H1 (cell line): ENCODE measurements around the gene HSF4. TPM values are rescaled to one million over a fixed set of nuclear protein-coding genes. Genes with fewer than 3 reads are reported as not detected.

Experiments used
- CTCF ChIA-PET: fragments of 300-600 bp; sonication (Branson Sonifier 250); formaldehyde crosslinking; loops from one replicate; lab custom pipeline; 2021; ENCODE audit not compliant: partially characterized antibody; lab: Charles Lee
- POLR2A ChIA-PET: fragments of 300-600 bp; sonication (Branson Sonifier 250); formaldehyde crosslinking; loops from one replicate; lab custom pipeline; 2021; ENCODE audit warnings: inconsistent platforms; ENCODE audit not compliant: partially characterized antibody; lab: Charles Lee
- DNase-seq, 2 experiments: peaks; one replicate each; pipeline versions ENCODE4 v3.0.0 to v3.0.0-alpha.2; 2010 to 2022; ENCODE audit warnings: low spot score in 2 of 2, low read depth in 1 of 2, mixed read lengths in 1 of 2
- FAIRE-seq: peaks from 2 replicates; lab custom pipeline; 2011; peaks lifted over from hg19 to GRCh38; lab: Jason Lieb, UNC
- H2AFZ ChIP-seq: 2 replicates; pipeline ENCODE4 v1.8.1; 2012; ENCODE audit warnings: low read length, inconsistent platforms
- H2AK5ac ChIP-seq: 2 replicates; pipeline ENCODE4 v1.6.1; 2013; ENCODE audit warnings: low read depth, low read length
- H2BK120ac ChIP-seq: replicated peaks from 2 replicates; pipeline ENCODE3; 2013; ENCODE audit warnings: low read depth, low read length, inconsistent platforms
- H2BK12ac ChIP-seq: 2 replicates; pipeline ENCODE4 v1.6.1; 2013; ENCODE audit warnings: low read depth, low read length
- H2BK15ac ChIP-seq: 2 replicates; pipeline ENCODE4 v1.6.1; 2013; ENCODE audit warnings: low read length
- H2BK20ac ChIP-seq: 2 replicates; pipeline ENCODE4 v1.6.1; 2013; ENCODE audit warnings: low read length
- H2BK5ac ChIP-seq: 2 replicates; pipeline ENCODE4 v1.6.1; 2013; ENCODE audit warnings: low read depth, low read length
- H3K14ac ChIP-seq: 2 replicates; pipeline ENCODE4 v1.6.1; 2013; ENCODE audit warnings: inconsistent platforms; ENCODE audit not compliant: insufficient read length
- H3K18ac ChIP-seq: 2 replicates; pipeline ENCODE4 v1.6.1; 2013; ENCODE audit warnings: low read length; ENCODE audit errors: extremely low read depth
- H3K23ac ChIP-seq: 2 replicates; pipeline ENCODE4 v1.6.1; 2013; ENCODE audit warnings: inconsistent platforms; ENCODE audit not compliant: insufficient read length
- H3K23me2 ChIP-seq: 2 replicates; pipeline ENCODE4 v1.6.1; 2013; ENCODE audit warnings: low read depth, low read length
- H3K27ac ChIP-seq: 2 replicates; pipeline ENCODE4 v1.6.1; 2011; ENCODE audit warnings: low read depth, low read length, inconsistent platforms
- H3K27me3 ChIP-seq, 4 experiments: replicated peaks in 1 of 4; 1 replicate in 1 of 4; 2 replicates in 3 of 4; pipeline versions ENCODE4 v1.6.1 to v1.8.1; 2011 to 2013; ENCODE audit warnings: low read length in 3 of 4, mild to moderate bottlenecking in 3 of 4, inconsistent platforms in 2 of 4, mixed read lengths in 2 of 4, moderate library complexity in 1 of 4; ENCODE audit not compliant: control insufficient read depth in 3 of 4, insufficient read depth in 3 of 4; ENCODE audit errors: extremely low read depth in 1 of 4
- H3K36me3 ChIP-seq, 4 experiments: 2 replicates each; pipeline versions ENCODE4 v1.6.1 to v1.8.1; 2011 to 2013; ENCODE audit warnings: mild to moderate bottlenecking in 4 of 4, low read length in 3 of 4, moderate library complexity in 2 of 4, control low read depth in 1 of 4, inconsistent platforms in 1 of 4; ENCODE audit not compliant: insufficient read depth in 4 of 4, control insufficient read depth in 2 of 4
- H3K4ac ChIP-seq: replicated peaks from 2 replicates; pipeline ENCODE3; 2013; ENCODE audit warnings: low read length, low read depth, mixed read lengths, inconsistent platforms; ENCODE audit not compliant: insufficient read length
- H3K4me1 ChIP-seq, 4 experiments: replicated peaks in 1 of 4; 1 replicate in 1 of 4; 2 replicates in 3 of 4; pipeline versions ENCODE4 v1.6.1 to v1.8.1; 2011 to 2013; ENCODE audit warnings: low read length in 3 of 4, inconsistent platforms in 2 of 4, mixed read lengths in 1 of 4; ENCODE audit not compliant: insufficient read depth in 4 of 4, control insufficient read depth in 3 of 4
- H3K4me2 ChIP-seq, 2 experiments: 2 replicates each; pipeline versions ENCODE4 v1.6.1 to v1.8.1; 2011 to 2013; ENCODE audit warnings: low read depth in 2 of 2, low read length in 2 of 2, control low read depth in 1 of 2, inconsistent platforms in 1 of 2, mild to moderate bottlenecking in 1 of 2; ENCODE audit not compliant: insufficient read depth in 1 of 2
- H3K4me3 ChIP-seq, 4 experiments: fragments of 200-600, 300-600 bp in 1 of 4; sonication (generic), shearing (Covaris generic), sonication (Bioruptor Twin) in 1 of 4; 2 replicates each; pipeline versions ENCODE4 v1.5.1 to v1.8.1; 2011 to 2016; ENCODE audit warnings: low read length in 4 of 4, low read depth in 3 of 4, control low read depth in 2 of 4, inconsistent platforms in 2 of 4, mild to moderate bottlenecking in 2 of 4, mixed read lengths in 1 of 4, moderate library complexity in 1 of 4; ENCODE audit not compliant: insufficient read depth in 2 of 4; ENCODE audit errors: extremely low read depth in 1 of 4
- H3K56ac ChIP-seq: replicated peaks from 2 replicates; pipeline ENCODE3; 2013; ENCODE audit warnings: low read depth, mild to moderate bottlenecking, mixed read lengths, low read length, inconsistent platforms; ENCODE audit not compliant: insufficient read length
- H3K79me1 ChIP-seq: 2 replicates; pipeline ENCODE4 v1.6.1; 2013; ENCODE audit warnings: low read depth, low read length, control low read depth
- H3K79me2 ChIP-seq, 2 experiments: 2 replicates each; pipeline versions ENCODE4 v1.6.1 to v1.8.1; 2012 to 2013; ENCODE audit warnings: low read length in 2 of 2, mild to moderate bottlenecking in 2 of 2, inconsistent platforms in 1 of 2; ENCODE audit not compliant: insufficient read depth in 2 of 2, control insufficient read depth in 1 of 2
- H3K9ac ChIP-seq, 4 experiments: replicated peaks in 1 of 4; 1 replicate in 1 of 4; 2 replicates in 3 of 4; pipeline versions ENCODE4 v1.6.1 to v1.8.1; 2011 to 2013; ENCODE audit warnings: low read depth in 3 of 4, low read length in 3 of 4, control low read depth in 2 of 4, mild to moderate bottlenecking in 2 of 4, moderate library complexity in 2 of 4, inconsistent platforms in 1 of 4; ENCODE audit errors: extremely low read depth in 1 of 4
- H3K9me3 ChIP-seq, 2 experiments: 2 replicates each; pipeline versions ENCODE4 v1.6.1 to v1.8.1; 2012 to 2013; ENCODE audit warnings: mild to moderate bottlenecking in 2 of 2, moderate library complexity in 2 of 2, control low read depth in 1 of 2, inconsistent platforms in 1 of 2, low read depth in 1 of 2, low read length in 1 of 2, mixed read lengths in 1 of 2; ENCODE audit not compliant: insufficient read depth in 2 of 2
- H4K20me1 ChIP-seq, 2 experiments: replicated peaks in 1 of 2; 2 replicates each; pipeline versions ENCODE3 to v1.8.1; 2011 to 2013; ENCODE audit warnings: inconsistent platforms in 2 of 2, low read length in 2 of 2, mild to moderate bottlenecking in 1 of 2; ENCODE audit not compliant: insufficient read depth in 2 of 2, control insufficient read depth in 1 of 2
- H4K5ac ChIP-seq: 2 replicates; pipeline ENCODE4 v1.6.1; 2013; ENCODE audit warnings: low read length, low read depth, mixed read lengths, inconsistent platforms; ENCODE audit not compliant: insufficient read length
- H4K8ac ChIP-seq: 2 replicates; pipeline ENCODE4 v1.8.0; 2013; ENCODE audit warnings: mild to moderate bottlenecking, moderate library complexity, low read length, inconsistent platforms; ENCODE audit not compliant: insufficient read depth; ENCODE audit errors: extremely low read depth
- H4K91ac ChIP-seq: replicated peaks from 2 replicates; pipeline ENCODE3; 2013; ENCODE audit warnings: low read length, mixed read lengths, inconsistent platforms; ENCODE audit not compliant: insufficient read length
- ASH2L ChIP-seq: fragments of 200-600, 300-600 bp; sonication (generic); IDR thresholded peaks from one replicate; pipeline ENCODE4 v1.7.1; 2017; ENCODE audit warnings: low read length
- EGR1 ChIP-seq: IDR thresholded peaks from 2 replicates; pipeline ENCODE4 v1.6.1; 2011; ENCODE audit warnings: low read depth, low read length, borderline replicate concordance
- JUND ChIP-seq: IDR thresholded peaks from 2 replicates; pipeline ENCODE4 v1.6.1; 2011; ENCODE audit warnings: mild to moderate bottlenecking, improper control_type of control experiment, low read length
- KDM1A ChIP-seq: fragments of 200-600, 300-600 bp; sonication (generic); IDR thresholded peaks from 2 replicates; pipeline ENCODE4 v1.7.1; 2016; ENCODE audit warnings: mild to moderate bottlenecking, low read length, borderline replicate concordance
- SIN3A ChIP-seq, 2 experiments: IDR thresholded peaks in 1 of 2; conservative IDR thresholded peaks in 1 of 2; 2 replicates each; pipeline ENCODE4 v1.6.1; 2011 to 2012; ENCODE audit warnings: low read length in 2 of 2, improper control_type of control experiment in 1 of 2, low read depth in 1 of 2, mild to moderate bottlenecking in 1 of 2
- YY1 ChIP-seq: IDR thresholded peaks from 2 replicates; pipeline ENCODE4 v1.6.1; 2011; ENCODE audit warnings: low read depth, mild to moderate bottlenecking, low read length
- WGBS, 2 experiments: shearing (Covaris generic) in 1 of 2; methylation state at CpG; one replicate each; pipeline versions ENCODE4 v1.1.6 to v1.1.7; 2013 to 2015; ENCODE audit warnings: low lambda C conversion rate in 2 of 2, mixed read lengths in 2 of 2, inconsistent platforms in 1 of 2, low coverage in 1 of 2, missing lambda C conversion rate in 1 of 2; ENCODE audit not compliant: insufficient replicate concordance in 2 of 2, insufficient coverage in 1 of 2, insufficient read length in 1 of 2; ENCODE audit errors: extremely low coverage in 1 of 2, missing lambda C conversion rate in 1 of 2; 5-methylcytosine and 5-hydroxymethylcytosine counted together
- polyA plus RNA-seq, 7 experiments: library from polyadenylated mRNA; depleted of rRNA in 3 of 7; stranded (reverse) in 5 of 7; unstranded in 2 of 7; fragments of >200 nt in 5 of 7; fragments of 200-250 nt in 2 of 7; gene quantifications; 1 replicate in 5 of 7; 2 replicates in 1 of 7; 4 replicates in 1 of 7; pipeline versions ENCODE4 v1.2.1 to v1.2.3, GENCODE V29; 2011 to 2013; ENCODE audit warnings: missing spikeins in 2 of 7, mixed read lengths in 2 of 7
- total RNA-seq: library from RNA; stranded (reverse); fragmentation: NEBNext Ultra II Directional; extraction: Animal tissue kit (Norgen Biotek cat#: 25700); gene quantifications from 2 replicates; pipeline ENCODE4 v1.2.1, GENCODE V29; 2021
- TF ChIP-seq, protein P1 (sequence below), 3 experiments: IDR thresholded peaks; 1 replicate in 2 of 3; 2 replicates in 1 of 3; pipeline versions ENCODE4 v1.5.1 to v1.6.1; 2011; ENCODE audit warnings: low read length in 3 of 3, mild to moderate bottlenecking in 3 of 3, inconsistent platforms in 2 of 3, low read depth in 1 of 3, moderate library complexity in 1 of 3; ENCODE audit not compliant: insufficient read depth in 1 of 3; ENCODE audit errors: control extremely low read depth in 1 of 3
- TF ChIP-seq, protein P2 (sequence below): IDR thresholded peaks from 2 replicates; pipeline ENCODE4 v1.6.1; 2011; ENCODE audit warnings: low read depth, mild to moderate bottlenecking, low read length; ENCODE audit not compliant: insufficient read depth

HSF4 gene
- total and polyA plus RNA-seq, 2 of the 8 experiments (the other 6 are each of a cell fraction or from before 2014, with no cell fraction given), result 0.14 TPM; not detected in 1

DNA sequence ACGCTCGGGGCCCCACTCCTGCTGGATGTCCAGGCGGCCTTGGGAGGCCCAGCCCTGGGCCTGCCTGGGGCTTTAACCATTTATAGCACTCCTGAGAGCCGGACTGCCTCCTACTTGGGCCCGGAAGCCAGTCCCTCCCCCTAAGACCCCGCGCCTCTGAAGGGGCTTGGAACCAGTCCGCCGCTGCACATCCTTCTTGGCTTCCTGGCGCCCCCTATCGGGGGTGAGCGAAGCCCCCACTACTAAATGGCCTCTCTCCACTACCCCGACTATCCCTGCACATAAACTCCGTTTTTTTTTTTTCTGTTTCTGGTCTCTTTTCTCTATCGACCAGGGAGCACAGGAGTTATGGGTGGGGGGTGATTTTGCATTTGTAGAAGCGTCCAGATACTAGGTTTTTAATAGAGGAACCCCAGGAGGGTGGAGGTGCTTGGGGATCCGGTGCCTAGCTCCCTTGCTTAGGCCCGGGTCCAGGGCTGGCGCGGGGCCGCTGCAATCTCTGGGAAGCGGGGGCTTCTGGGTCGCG lies 5.2 kb downstream of the HSF4 start:
- H4K91ac ChIP-seq, result no peak overlapping the region
- DNase-seq (peak in 1 of 2 experiments; percentile 95), FAIRE-seq (no peak)
- H4K5ac ChIP-seq, result no peak overlapping the region
- peak overlapping the region; percentile 17 to 65 (median 50) for H3K4me3 ChIP-seq
- H2BK5ac ChIP-seq, result no peak overlapping the region
- H3K9ac ChIP-seq, result no peak overlapping the region
- WGBS, 2 experiments, result 1% methylated on average over 24 of the region's 24 CpGs; no CpG with 5 or more reads in 1 of the 2 experiments
- peaks cover 21% of the 10 kb centered on the region for H3K23me2 ChIP-seq
- no peak overlapping the region for H3K23ac ChIP-seq
- ChIA-PET POLR2A (interaction anchor here (0.7 to 2.7 kb wide), 6 partner anchors 9 to 793 kb away, joined by 3 to 11 read pairs (median 4); partner anchors contain the start of genes FBXL8 and TRADD), CTCF (interaction anchor here (0.7 to 19.3 kb wide), 27 partner anchors 8 to 257 kb away, joined by 3 to 291 read pairs (median 4); partner anchors contain the start of genes B3GNT9, CES3, ELMO3 and EXOC3L1)
- H3K4me2 ChIP-seq, result peak overlapping the region; percentile 79 to 89
- H2BK12ac ChIP-seq, result 0 out of 2 replicates have a peak overlapping the region, but pooled peaks have one; percentile 71
- H2BK20ac ChIP-seq, result no peak overlapping the region
- peak overlapping the region; percentile 81; the same call in 1 of the 2 replicates for H2BK15ac ChIP-seq
- H3K4me1 ChIP-seq, result peaks cover 0 to 43% (median 33%) of the 10 kb centered on the region in 4 experiments; a peak in 6 of 7 replicates
- H3K79me2 ChIP-seq, result no peaks in the 10 kb centered on the region
- peak overlapping the region; percentile 68 for H3K18ac ChIP-seq
- H4K8ac ChIP-seq, result peak overlapping the region; percentile 70; the same call in 1 of the 2 replicates
- no peak overlapping the region for H3K4ac ChIP-seq
- no peak overlapping the region for H3K14ac ChIP-seq
- H3K36me3 ChIP-seq, result peaks cover 0 to 1% (median 0%) of the 10 kb centered on the region in 4 experiments; a peak in 1 of 8 replicates
- H3K56ac ChIP-seq, result peak overlapping the region; percentile 34
- no peak overlapping the region for H2AK5ac ChIP-seq
- no peaks in the 10 kb centered on the region for H3K9me3 ChIP-seq
- no peak overlapping the region for H3K27ac ChIP-seq
- H2BK120ac ChIP-seq, result no peak overlapping the region
- H4K20me1 ChIP-seq, result peaks cover 2 to 18% of the 10 kb centered on the region in 2 experiments
- H2AFZ ChIP-seq, result no peak overlapping the region
- H3K27me3 ChIP-seq, result peaks cover 77 to 97% (median 95%) of the 10 kb centered on the region in 4 experiments
- H3K79me1 ChIP-seq, result peaks cover 2% of the 10 kb centered on the region; the same call in 1 of the 2 replicates
- TF ChIP-seq EGR1 (no peak), SIN3A (conservative IDR thresholded peaks at IDR 0.05 in 1 of 2, IDR thresholded peaks at IDR 0.05 in 1 of 2; ENCODE audit: low read depth in 1 of 2, low read length in 2 of 2) (0 out of 4 replicates have a peak, but pooled peaks have one; percentile 32 to 54), ASH2L (no peak), YY1 (peak; percentile 58; the same call in 1 of the 2 replicates), KDM1A (no peak), JUND (no peak)
- TF ChIP-seq, protein P1, sequence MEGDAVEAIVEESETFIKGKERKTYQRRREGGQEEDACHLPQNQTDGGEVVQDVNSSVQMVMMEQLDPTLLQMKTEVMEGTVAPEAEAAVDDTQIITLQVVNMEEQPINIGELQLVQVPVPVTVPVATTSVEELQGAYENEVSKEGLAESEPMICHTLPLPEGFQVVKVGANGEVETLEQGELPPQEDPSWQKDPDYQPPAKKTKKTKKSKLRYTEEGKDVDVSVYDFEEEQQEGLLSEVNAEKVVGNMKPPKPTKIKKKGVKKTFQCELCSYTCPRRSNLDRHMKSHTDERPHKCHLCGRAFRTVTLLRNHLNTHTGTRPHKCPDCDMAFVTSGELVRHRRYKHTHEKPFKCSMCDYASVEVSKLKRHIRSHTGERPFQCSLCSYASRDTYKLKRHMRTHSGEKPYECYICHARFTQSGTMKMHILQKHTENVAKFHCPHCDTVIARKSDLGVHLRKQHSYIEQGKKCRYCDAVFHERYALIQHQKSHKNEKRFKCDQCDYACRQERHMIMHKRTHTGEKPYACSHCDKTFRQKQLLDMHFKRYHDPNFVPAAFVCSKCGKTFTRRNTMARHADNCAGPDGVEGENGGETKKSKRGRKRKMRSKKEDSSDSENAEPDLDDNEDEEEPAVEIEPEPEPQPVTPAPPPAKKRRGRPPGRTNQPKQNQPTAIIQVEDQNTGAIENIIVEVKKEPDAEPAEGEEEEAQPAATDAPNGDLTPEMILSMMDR (IDR thresholded peaks at IDR 0.05; ENCODE audit: control extremely low read depth in 1 of 3, insufficient read depth in 1 of 3, low read depth in 1 of 3, low read length in 3 of 3), result peak; percentile 76 to 87 (median 85)
- TF ChIP-seq, protein P2, sequence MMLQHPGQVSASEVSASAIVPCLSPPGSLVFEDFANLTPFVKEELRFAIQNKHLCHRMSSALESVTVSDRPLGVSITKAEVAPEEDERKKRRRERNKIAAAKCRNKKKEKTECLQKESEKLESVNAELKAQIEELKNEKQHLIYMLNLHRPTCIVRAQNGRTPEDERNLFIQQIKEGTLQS, result no peak
